Measurements from ENCODE around the gene PHKG2.

The PHKG2 gene

GRCh38 chr16:30728899-30729672 lies 19.1 kb upstream of the PHKG2 start:
- no peak for DNase-seq

DNA sequence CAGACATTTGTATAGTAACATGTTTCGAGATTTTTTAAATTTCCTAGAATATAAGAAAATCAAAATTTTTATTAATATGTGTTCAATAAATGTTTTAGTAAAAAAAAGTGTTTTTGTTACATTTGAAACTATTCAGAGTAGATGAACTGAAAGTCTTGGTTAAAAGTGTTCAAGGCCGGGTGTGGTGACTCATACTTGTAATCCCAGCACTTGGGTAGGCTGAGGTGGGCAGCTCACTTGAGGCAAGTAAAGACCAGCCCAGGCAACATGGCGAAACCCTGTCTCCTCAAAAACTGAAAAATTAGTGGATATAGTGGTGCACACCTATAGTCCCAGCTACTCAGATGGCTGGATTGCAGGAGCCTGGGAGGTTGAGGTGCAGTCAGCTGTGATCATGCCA lies 16.8 kb upstream of the PHKG2 start:
- no peak for DNase-seq

DNA sequence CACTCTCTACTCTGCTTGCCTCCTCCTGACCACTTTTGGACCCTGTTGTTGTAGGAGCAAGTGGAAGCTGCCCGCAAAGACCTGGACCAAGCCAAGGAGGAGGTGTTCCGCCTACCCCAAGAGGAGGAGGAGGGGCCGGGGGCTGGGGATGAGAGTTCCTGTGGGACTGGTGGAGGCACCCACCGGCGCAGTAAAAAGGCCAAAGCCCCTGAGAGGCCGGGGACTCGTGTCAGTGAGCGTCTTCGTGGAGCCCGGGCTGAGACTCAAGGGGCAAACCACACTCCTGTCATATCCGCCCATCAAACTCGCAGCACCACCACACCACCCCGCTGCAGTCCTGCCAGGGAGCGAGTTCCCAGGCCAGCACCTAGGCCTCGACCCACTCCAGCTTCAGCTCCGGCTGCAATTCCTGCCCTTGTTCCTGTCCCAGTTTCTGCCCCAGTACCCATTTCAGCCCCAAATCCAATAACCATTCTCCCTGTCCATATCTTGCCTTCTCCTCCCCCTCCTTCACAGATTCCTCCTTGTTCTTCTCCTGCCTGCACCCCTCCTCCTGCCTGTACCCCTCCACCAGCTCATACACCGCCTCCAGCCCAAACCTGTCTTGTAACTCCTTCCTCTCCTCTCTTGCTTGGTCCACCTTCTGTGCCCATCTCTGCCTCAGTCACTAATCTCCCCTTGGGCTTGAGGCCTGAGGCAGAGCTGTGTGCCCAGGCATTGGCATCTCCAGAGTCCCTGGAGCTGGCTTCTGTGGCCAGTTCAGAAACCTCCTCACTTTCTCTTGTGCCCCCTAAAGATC lies 11.0 kb upstream of the PHKG2 start:
- DNase-seq, result no peak

- no peak for DNase-seq
Measured at GRCh38 chr16:30737794-30738648, 10.2 kb upstream of the PHKG2 start.

- DNase-seq, result no peak
Measured at GRCh38 chr16:30738984-30739951, 9.0 kb upstream of the PHKG2 start.

- DNase-seq, result no peak
Measured at GRCh38 chr16:30740364-30741251, 7.6 kb upstream of the PHKG2 start.

GRCh38 chr16:30741461-30741914 lies 6.7 kb upstream of the PHKG2 start:
- no peak for DNase-seq

DNA sequence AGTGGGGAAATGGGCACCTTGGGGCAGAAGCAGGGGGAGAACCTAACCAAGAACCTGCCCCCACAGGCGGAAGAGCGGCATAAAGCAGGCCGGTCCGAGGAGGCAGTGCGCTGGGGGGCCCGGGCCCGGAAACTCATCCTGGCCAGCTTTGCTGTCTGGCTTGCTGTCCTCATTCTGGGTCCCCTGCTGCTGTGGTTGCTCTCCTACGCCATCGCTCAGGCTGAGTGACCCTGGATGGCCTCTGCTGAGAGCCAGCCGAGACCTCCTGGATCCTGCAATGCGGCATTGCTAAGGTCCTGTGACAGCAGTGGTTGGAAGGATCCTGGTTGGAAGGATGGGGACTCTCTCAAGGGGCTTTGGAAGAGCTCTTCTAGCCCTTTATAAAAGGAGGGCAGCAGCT lies 4.5 kb upstream of the PHKG2 start:
- DNase-seq, result no peak

DNA sequence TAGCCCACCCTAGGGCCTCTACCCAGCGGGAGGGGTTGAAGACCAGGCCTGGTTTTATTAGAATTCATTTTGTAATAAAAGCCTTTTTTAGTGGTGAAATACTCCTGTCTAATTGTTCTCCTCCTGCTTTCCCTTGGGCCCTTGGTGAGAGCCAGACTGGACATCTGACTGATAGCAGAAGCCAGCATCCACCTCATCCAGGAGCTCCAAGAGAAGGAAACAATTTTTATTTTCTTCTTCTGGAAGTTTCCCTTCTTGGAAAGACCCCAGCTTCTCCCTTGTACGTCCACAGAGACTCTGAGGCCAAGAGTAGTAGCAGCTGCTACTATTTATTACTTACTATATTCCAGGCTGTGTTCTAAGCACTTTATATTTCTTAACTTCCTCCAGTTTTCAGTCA lies 4.0 kb upstream of the PHKG2 start:
- DNase-seq, result no peak

DNA sequence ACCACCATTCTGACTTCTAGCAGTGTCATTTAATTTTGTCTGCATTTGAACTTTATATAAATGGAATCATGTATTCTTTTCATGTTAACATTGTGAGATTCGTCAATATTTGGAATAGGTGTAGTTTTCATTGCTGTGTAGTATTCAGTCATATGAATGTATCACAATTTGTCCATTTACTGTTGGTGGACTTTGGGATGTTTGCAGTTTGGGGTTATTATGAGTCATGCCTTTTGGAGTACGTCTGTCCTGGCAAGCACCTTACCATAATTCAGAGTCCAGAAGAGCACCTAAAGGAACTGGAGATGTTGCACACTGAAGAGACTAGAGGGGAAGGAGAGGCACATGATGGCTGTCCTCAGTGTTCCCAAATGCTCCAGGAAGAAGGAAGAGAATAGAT lies 3.1 kb upstream of the PHKG2 start:
- DNase-seq, result no peak

DNA sequence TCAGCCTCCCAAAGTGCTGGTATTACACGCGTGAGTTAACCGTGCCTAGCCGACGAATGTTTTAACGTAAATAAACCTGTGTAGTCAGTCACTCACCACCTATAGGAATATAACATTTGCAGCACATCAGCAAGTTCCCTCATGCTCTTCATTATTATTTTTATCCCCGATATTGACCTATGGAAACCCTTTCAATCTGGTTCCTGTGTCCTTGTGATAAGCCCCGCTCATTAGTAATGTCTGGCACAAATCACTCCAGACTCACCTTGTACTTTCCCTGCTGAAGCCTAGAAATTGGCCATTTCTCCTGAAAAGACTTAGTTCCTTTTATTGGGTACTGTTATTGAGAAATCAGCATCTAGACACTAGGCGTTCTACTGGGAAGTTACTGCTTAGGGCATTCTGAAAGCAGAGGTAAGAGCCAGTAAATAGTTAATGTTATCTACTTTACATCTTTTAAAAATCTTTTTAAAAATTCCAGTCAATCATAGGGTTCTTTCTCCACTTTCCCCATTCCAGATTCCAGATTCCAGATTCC lies 1.5 kb upstream of the PHKG2 start:
- no peak for DNase-seq

DNA sequence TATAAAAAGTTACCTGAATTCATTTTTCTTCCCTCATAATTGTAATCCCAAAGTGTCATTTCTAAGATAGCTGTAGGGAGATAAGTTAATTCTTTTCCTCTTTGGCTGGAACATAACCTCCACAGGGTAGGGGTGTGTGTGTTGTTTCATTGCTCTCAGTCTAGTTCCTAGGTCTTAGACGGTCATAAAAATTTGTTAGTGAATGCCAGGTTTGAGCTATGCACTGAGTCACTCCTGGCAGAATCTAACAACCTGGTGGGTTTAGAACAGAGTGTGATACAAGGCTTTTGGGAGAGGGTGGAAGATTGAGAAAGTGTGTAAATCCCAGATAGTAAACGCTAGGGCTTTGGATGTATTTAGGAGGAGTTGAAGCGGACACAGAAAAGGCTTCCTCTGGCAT lies 894 bp upstream of the PHKG2 start:
- DNase-seq, result no peak

DNA sequence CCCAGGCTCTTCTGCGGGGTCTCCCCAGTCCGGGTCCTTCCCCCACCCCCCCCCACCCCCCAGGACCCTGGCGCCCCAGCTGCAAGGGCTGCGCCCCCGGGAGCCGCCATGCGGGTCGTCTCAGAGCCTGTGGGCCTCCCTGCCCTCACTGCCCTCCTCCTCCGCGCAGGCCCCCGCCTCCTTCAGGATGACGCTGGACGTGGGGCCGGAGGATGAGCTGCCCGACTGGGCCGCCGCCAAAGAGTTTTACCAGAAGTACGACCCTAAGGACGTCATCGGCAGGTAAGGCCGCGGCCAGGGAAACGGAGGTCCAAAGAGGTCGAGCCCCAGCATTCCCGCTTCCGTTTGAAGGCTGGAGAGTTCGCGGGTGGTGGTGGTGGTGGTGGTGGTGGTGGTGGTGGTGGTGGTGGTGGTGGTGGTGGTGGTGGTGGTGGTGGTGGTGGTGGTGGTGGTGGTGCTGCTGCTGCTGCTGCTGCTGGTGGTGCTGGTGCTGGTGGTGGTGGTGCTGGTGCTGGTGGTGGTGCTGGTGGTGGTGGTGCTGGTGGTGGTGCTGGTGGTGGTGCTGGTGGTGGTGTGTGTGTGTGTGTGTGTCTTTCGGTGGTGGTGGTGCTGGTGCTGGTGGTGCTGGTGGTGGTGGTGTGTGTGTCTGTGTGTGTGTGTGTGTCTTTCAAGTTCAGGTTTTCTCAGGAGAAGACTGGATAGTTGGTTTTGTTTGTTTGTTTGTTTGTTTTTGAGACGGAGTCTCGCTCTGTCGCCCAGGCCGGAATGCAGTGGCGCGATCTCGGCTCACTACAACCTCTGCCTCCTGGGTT lies 615 bp downstream of the PHKG2 start:
- peak; percentile 18 for DNase-seq

DNA sequence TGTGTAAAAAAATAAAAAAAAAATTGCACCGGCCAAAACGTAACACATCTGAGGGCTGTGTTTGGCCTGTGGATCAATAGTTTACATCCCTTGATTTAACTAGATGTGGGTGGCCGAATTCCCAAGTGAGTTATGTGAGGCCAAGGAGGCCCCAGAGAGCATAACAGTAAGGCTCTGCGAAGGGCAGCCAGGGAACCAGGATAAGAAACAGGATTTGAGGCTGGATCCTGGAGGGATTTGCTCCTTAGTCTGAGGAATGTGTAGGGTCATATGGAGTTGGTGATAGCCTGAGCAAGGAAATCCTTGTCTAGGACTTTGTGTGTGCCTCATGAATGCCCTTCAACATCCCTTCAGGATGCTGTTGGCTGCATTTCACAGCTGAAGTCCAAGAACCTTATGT lies 2.0 kb downstream of the PHKG2 start:
- no peak for DNase-seq

GRCh38 chr16:30750876-30751465 lies 2.7 kb downstream of the PHKG2 start:
- DNase-seq, result no peak

- no peak for DNase-seq
Measured at GRCh38 chr16:30753596-30753995, 5.4 kb downstream of the PHKG2 start.

DNA sequence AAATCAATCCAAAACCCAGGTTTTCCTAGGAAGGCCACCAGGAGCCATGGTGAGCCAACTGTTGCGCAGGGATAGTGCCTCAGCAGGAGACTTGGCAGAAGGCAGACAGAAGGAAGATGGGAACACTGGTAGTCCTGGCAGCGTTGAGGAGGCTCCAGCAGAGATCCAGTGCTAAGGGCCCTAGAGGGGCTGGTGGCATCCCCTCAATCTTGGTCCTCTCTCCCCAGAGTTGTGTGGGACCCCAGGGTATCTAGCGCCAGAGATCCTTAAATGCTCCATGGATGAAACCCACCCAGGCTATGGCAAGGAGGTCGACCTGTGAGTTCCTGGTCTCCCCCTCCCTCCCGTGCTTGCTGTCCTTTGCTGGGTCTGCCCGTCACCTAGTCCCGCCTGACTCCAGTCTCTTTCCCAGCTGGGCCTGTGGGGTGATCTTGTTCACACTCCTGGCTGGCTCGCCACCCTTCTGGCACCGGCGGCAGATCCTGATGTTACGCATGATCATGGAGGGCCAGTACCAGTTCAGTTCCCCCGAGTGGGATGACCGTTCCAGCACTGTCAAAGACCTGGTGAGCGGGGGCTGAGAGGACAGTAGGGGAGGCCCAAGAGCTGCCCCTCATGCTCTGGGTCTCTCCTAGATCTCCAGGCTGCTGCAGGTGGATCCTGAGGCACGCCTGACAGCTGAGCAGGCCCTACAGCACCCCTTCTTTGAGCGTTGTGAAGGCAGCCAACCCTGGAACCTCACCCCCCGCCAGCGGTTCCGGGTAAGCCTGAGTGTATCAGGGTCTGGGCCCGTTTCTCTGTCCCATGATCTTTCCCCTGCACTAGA lies 7.9 kb downstream of the PHKG2 start:
- no peak for DNase-seq

- no peak for DNase-seq
Measured at GRCh38 chr16:30756781-30757100, 8.5 kb downstream of the PHKG2 start.

DNA sequence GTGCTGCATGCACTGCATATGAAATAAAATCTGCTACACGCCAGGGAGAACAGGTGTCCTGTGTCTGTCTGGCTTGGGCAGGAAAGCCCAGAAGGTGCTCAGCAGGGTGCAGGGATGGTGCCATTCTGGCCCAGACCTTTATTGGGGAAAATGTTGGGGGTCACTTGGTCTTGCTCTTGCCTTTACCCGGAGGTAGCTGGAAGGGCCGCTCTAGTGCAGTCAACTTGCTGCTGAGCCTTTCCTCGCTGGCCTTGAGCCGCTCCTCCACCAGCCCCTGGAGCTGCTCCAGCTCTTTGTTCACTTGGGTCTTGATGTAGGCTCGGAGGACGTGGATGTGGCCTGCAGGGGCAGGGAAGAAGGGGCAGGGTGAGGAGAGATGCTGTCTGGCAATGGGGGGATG lies 9.1 kb downstream of the PHKG2 start:
- no peak for DNase-seq

Measured in activated gamma-delta T cell treated with Interleukin-2 at 50 U/mL for 16 hours (primary cell).